Ectodermal cell (in vitro differentiated cells): ENCODE results near the gene PRPS1.
"Not testable (repeated sequence)": the region's sequence is repeated elsewhere in the genome, so short reads cannot be mapped to it uniquely, and the experiment has no call there.

Source experiments
- H3K27ac ChIP-seq: 2 replicates; pipeline ENCODE4 v1.7.0; 2013; ENCODE audit warnings: mild to moderate bottlenecking, low read depth, low read length; ENCODE audit not compliant: insufficient read depth, poor library complexity, severe bottlenecking
- H3K27me3 ChIP-seq: 2 replicates; pipeline ENCODE4 v1.7.0; 2013; ENCODE audit warnings: mild to moderate bottlenecking, low read length; ENCODE audit not compliant: insufficient read depth, control insufficient read depth, poor library complexity, severe bottlenecking
- H3K36me3 ChIP-seq: one replicate; pipeline ENCODE4 v1.7.0; 2013; ENCODE audit warnings: low read length; ENCODE audit not compliant: control insufficient read depth, insufficient read depth
- H3K4me1 ChIP-seq: one replicate; pipeline ENCODE4 v1.7.0; 2013; ENCODE audit warnings: low read length; ENCODE audit not compliant: control insufficient read depth, insufficient read depth
- H3K4me3 ChIP-seq: 2 replicates; pipeline ENCODE4 v1.7.0; 2013; ENCODE audit warnings: low read depth, low read length, control low read depth; ENCODE audit not compliant: insufficient read depth
- H3K9me3 ChIP-seq: 2 replicates; pipeline ENCODE4 v1.7.0; 2013; ENCODE audit warnings: mild to moderate bottlenecking, low read length, moderate library complexity; ENCODE audit not compliant: control insufficient read depth
- WGBS, 2 experiments: methylation state at CpG; one replicate each; pipeline ENCODE4 v1.1.7; 2013; ENCODE audit warnings: missing lambda C conversion rate in 2 of 2; 5-methylcytosine and 5-hydroxymethylcytosine counted together

Gene PRPS1

DNA sequence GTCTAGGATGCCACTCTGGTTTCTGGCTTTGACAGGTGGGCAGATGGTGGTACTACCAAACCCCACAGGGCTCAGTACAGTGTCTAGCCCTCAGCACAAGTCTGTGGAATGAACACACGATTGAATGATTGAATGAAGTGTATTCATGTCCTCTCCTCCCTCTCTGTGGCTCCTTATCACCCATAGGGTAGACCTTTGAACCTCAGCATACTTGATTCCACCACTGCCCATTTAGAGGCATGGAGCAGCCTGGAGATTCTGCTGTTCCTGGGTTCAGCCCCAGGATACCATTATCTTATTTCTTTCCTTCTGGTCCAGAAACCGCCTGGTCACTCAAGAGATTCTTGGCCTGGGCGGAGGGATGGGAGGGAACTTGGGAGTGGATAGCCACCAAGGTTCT lies 53.9 kb downstream of the PRPS1 start:
- H3K27ac ChIP-seq: no peak overlapping the region

GRCh38 chrX:107683124-107683895 lies 55.0 kb downstream of the PRPS1 start:
- no peaks in the 10 kb centered on the region for H3K9me3 ChIP-seq
- H3K27ac ChIP-seq: no peak overlapping the region
- no peaks in the 10 kb centered on the region for H3K4me1 ChIP-seq
- 87 to 94% methylated on average over 4 of the region's 4 CpGs for WGBS, 2 experiments
- H3K27me3 ChIP-seq: no peaks in the 10 kb centered on the region
- H3K36me3 ChIP-seq: no peaks in the 10 kb centered on the region
- no peak overlapping the region for H3K4me3 ChIP-seq

More for the DNA sequence above, 53.9 kb downstream of the PRPS1 start:
- 83 to 87% methylated on average over 1 to 3 of the region's 3 CpGs for WGBS, 2 experiments
- Histone ChIP-seq H3K9me3 (no peaks in the 10 kb centered on the region), H3K27me3 (no peaks in the 10 kb centered on the region), H3K4me3 (no peak overlapping the region), H3K36me3 (no peaks in the 10 kb centered on the region), H3K4me1 (no peaks in the 10 kb centered on the region)

- no peaks in the 10 kb centered on the region for H3K36me3 ChIP-seq
- no peaks in the 10 kb centered on the region for H3K4me1 ChIP-seq
- H3K4me3 ChIP-seq: no peak overlapping the region
- no peak overlapping the region for H3K27ac ChIP-seq
- WGBS, 2 experiments: 93 to 95% methylated on average over 3 of the region's 3 CpGs
- H3K27me3 ChIP-seq: no peaks in the 10 kb centered on the region
- H3K9me3 ChIP-seq: no peaks in the 10 kb centered on the region
These were observed 55.6 kb downstream of the PRPS1 start for GRCh38 chrX:107683931-107684330.

- no peak overlapping the region for H3K27ac ChIP-seq
- H3K4me1 ChIP-seq: no peaks in the 10 kb centered on the region
- H3K4me3 ChIP-seq: no peak overlapping the region
- H3K9me3 ChIP-seq: no peaks in the 10 kb centered on the region
- H3K36me3 ChIP-seq: no peaks in the 10 kb centered on the region
- H3K27me3 ChIP-seq: no peaks in the 10 kb centered on the region
- WGBS, 2 experiments: 68 to 73% methylated on average over 4 to 5 of the region's 5 CpGs
These were observed 56.7 kb downstream of the PRPS1 start for GRCh38 chrX:107684956-107685385.

DNA sequence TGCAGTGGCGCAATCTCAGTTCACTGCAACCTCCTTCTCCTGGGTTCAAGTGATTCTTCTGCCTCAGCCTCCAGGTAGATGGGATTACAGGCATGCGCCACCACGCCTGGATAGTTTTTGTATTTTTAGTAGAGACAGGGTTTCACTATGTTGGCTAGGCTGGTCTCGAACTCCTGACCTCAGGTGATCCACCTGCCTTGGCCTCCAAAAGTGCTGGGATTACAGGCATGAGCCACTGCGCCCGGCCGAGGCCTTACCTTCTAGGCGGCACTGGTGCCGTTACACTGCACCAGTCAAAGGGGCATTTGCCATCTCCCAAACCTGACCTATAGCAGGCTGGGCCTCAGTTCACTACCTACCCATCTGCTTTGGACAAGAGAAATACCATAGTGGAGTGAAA lies 57.3 kb downstream of the PRPS1 start:
- H3K4me1 ChIP-seq, H3K27me3 ChIP-seq, H3K36me3 ChIP-seq, H3K9me3 ChIP-seq, H3K27ac ChIP-seq, H3K4me3 ChIP-seq: not testable (repeated sequence)
- WGBS, 2 experiments: 88 to 97% methylated on average over 7 of the region's 9 CpGs

DNA sequence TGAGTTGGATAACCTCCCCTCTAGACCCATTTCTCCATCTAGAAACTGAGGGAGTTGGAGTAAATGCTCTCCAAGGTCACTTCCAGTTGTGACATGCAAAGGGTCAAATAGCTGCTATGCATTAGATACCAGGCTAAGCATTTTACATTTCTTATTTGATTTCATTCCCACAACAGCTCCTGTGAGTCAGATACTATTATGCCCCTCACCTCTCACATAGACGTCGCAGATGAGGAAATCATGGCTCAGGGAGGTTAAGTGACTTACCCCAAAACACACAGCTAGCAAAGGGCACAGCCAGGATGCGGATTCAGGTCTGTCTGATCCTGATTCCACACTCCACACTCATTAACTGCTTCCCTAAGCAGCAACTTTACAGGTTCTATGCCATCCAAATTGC lies 57.7 kb downstream of the PRPS1 start:
- no peak overlapping the region for H3K27ac ChIP-seq
- no peaks in the 10 kb centered on the region for H3K9me3 ChIP-seq
- H3K4me3 ChIP-seq: no peak overlapping the region
- H3K36me3 ChIP-seq: no peaks in the 10 kb centered on the region
- WGBS, 2 experiments: 94 to 96% methylated on average over 3 of the region's 3 CpGs
- H3K27me3 ChIP-seq: no peaks in the 10 kb centered on the region
- H3K4me1 ChIP-seq: no peaks in the 10 kb centered on the region

DNA sequence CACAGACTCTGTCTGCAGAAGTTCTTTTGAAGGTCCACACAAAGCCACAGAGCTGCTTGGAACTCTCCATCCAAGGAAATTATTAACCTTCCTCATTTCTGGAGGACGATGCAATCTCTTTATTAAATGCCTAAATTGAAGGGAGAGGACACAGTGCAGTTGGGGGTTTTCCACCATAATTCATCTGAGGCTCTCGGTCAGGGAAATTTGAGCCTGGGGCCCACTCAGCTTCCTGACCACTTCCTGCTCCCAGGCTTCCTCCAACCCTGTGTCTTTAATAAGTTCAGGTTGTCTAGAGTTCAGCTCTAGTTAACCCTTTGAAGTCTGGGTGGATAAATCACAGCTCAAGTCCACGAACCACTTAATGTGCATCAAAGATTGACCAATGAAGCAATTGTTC lies 58.5 kb downstream of the PRPS1 start:
- H3K27ac ChIP-seq: no peak overlapping the region
- no peaks in the 10 kb centered on the region for H3K36me3 ChIP-seq
- H3K9me3 ChIP-seq: no peaks in the 10 kb centered on the region
- H3K4me3 ChIP-seq: no peak overlapping the region
- 92 to 93% methylated on average over 3 of the region's 3 CpGs for WGBS, 2 experiments
- no peaks in the 10 kb centered on the region for H3K27me3 ChIP-seq
- no peaks in the 10 kb centered on the region for H3K4me1 ChIP-seq

- Histone ChIP-seq H3K36me3 (no peaks in the 10 kb centered on the region), H3K4me1 (no peaks in the 10 kb centered on the region), H3K27me3 (no peaks in the 10 kb centered on the region), H3K9me3 (no peaks in the 10 kb centered on the region), H3K27ac (no peak overlapping the region), H3K4me3 (no peak overlapping the region)
- 78 to 86% methylated on average over 2 of the region's 3 CpGs for WGBS, 2 experiments
These were observed 59.1 kb downstream of the PRPS1 start for GRCh38 chrX:107687445-107687844.

GRCh38 chrX:107691024-107691448 lies 62.7 kb downstream of the PRPS1 start:
- Histone ChIP-seq H3K4me3 (no peak overlapping the region), H3K4me1 (no peaks in the 10 kb centered on the region), H3K27ac (no peak overlapping the region), H3K36me3 (no peaks in the 10 kb centered on the region), H3K27me3 (no peaks in the 10 kb centered on the region), H3K9me3 (no peaks in the 10 kb centered on the region)
- 85 to 99% methylated on average over 5 of the region's 5 CpGs for WGBS, 2 experiments

GRCh38 chrX:107699616-107700015 lies 71.3 kb downstream of the PRPS1 start:
- no peaks in the 10 kb centered on the region for H3K4me1 ChIP-seq
- WGBS, 2 experiments: 80 to 100% methylated on average over 2 of the region's 2 CpGs
- H3K9me3 ChIP-seq: no peaks in the 10 kb centered on the region
- no peaks in the 10 kb centered on the region for H3K36me3 ChIP-seq
- no peak overlapping the region for H3K27ac ChIP-seq
- H3K4me3 ChIP-seq: no peak overlapping the region
- H3K27me3 ChIP-seq: no peaks in the 10 kb centered on the region
